ENCODE measurements around the gene ZBTB12. TPM values are rescaled to one million over a fixed set of nuclear protein-coding genes. Genes with fewer than 3 reads are reported as not detected.

ZBTB12 gene
- polyA plus RNA-seq, 3 donors = 0.11 TPM; not detected in 2

DNA sequence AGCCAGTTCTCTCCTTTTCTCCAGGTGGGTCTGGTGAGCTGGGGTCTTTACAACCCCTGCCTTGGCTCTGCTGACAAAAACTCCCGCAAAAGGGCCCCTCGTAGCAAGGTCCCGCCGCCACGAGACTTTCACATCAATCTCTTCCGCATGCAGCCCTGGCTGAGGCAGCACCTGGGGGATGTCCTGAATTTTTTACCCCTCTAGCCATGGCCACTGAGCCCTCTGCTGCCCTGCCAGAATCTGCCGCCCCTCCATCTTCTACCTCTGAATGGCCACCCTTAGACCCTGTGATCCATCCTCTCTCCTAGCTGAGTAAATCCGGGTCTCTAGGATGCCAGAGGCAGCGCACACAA, 43.2 kb upstream of the ZBTB12 start:
- H3K4me3 ChIP-seq (replicated peaks in 1 of 3; ENCODE audit: low read depth in 2 of 3, low read length in 3 of 3) = no peak overlapping the region
- WGBS (ENCODE audit: insufficient coverage) = 98% methylated on average over 9 of the region's 9 CpGs
- H3K9me3 Mint-ChIP-seq = peaks cover 0 to 2% (median 0%) of the 10 kb centered on the region in 7 donors
- H3K36me3 ChIP-seq (replicated peaks in 1 of 2; ENCODE audit: control insufficient read depth in 1 of 2, insufficient read depth in 2 of 2, low read length in 2 of 2) = no peaks in the 10 kb centered on the region
- no peak for DNase-seq
- peak overlapping the region in 1 of 7 donors; percentile 52 for H3K27ac Mint-ChIP-seq
- H3K27me3 ChIP-seq (ENCODE audit: control insufficient read depth in 2 of 2, insufficient read depth in 2 of 2, low read length in 2 of 2) = no peaks in the 10 kb centered on the region
- H3K36me3 Mint-ChIP-seq = no peaks in the 10 kb centered on the region
- H3K79me2 ChIP-seq (ENCODE audit: insufficient read depth, low read length) = no peaks in the 10 kb centered on the region
- H4K20me1 ChIP-seq (ENCODE audit: insufficient read depth, low read length) = no peaks in the 10 kb centered on the region
- intact Hi-C loops (cut with micrococcal nuclease) = no loop called here
- H3K9me3 ChIP-seq (replicated peaks in 1 of 2; ENCODE audit: control insufficient read depth in 1 of 2, insufficient read depth in 1 of 2, low read length in 2 of 2) = no peaks in the 10 kb centered on the region
- no peak overlapping the region for H3K4me2 ChIP-seq (replicated peaks; ENCODE audit: extremely low read depth, low read length, poor library complexity, severe bottlenecking)
- peaks cover 3 to 4% of the 10 kb centered on the region in 2 donors for H3K4me1 ChIP-seq (ENCODE audit: control insufficient read depth in 1 of 2, insufficient read depth in 2 of 2, low read length in 2 of 2)
- H3K27ac ChIP-seq (ENCODE audit: low read depth in 1 of 2, low read length in 2 of 2) = no peak overlapping the region
- no peak overlapping the region for H3K4me3 Mint-ChIP-seq
- peaks cover 17% of the 10 kb centered on the region for H3K4me1 Mint-ChIP-seq
- no peak overlapping the region for H2AFZ ChIP-seq (ENCODE audit: insufficient read depth, low read depth, low read length, poor library complexity, severe bottlenecking)
- TF ChIP-seq CTCF (IDR thresholded peaks at IDR 0.05) = no peak
- H3K27me3 Mint-ChIP-seq (ENCODE audit: low read depth in 3 of 3) = peaks cover 13 to 34% (median 30%) of the 10 kb centered on the region in 3 donors
- peak overlapping the region; percentile 21 for H3K9ac ChIP-seq (ENCODE audit: insufficient read depth, low read length, poor library complexity, severe bottlenecking)

GRCh38 chr6:31943742-31944141, 41.9 kb upstream of the ZBTB12 start:
- peaks cover 3 to 4% of the 10 kb centered on the region in 2 donors for H3K4me1 ChIP-seq (ENCODE audit: control insufficient read depth in 1 of 2, insufficient read depth in 2 of 2, low read length in 2 of 2)
- no CpG with 5 or more reads among the region's 3 CpGs for WGBS (ENCODE audit: insufficient coverage)
- H3K9ac ChIP-seq (ENCODE audit: insufficient read depth, low read length, poor library complexity, severe bottlenecking) = no peak overlapping the region
- no peak overlapping the region for H3K4me3 Mint-ChIP-seq
- no peak overlapping the region for H3K27ac Mint-ChIP-seq
- H3K27me3 ChIP-seq (ENCODE audit: control insufficient read depth in 2 of 2, insufficient read depth in 2 of 2, low read length in 2 of 2) = no peaks in the 10 kb centered on the region
- TF ChIP-seq CTCF (IDR thresholded peaks at IDR 0.05) = no peak
- no peaks in the 10 kb centered on the region for H3K36me3 ChIP-seq (replicated peaks in 1 of 2; ENCODE audit: control insufficient read depth in 1 of 2, insufficient read depth in 2 of 2, low read length in 2 of 2)
- peaks cover 0 to 2% (median 0%) of the 10 kb centered on the region in 7 donors for H3K9me3 Mint-ChIP-seq
- intact Hi-C loops (cut with micrococcal nuclease) = loop anchor here in 1 of 2 donors (5.0 kb wide), 1 partner anchor 36 kb away; no protein-coding TSS in a partner anchor
- no peak overlapping the region for H3K4me3 ChIP-seq (replicated peaks in 1 of 3; ENCODE audit: low read depth in 2 of 3, low read length in 3 of 3)
- H4K20me1 ChIP-seq (ENCODE audit: insufficient read depth, low read length) = no peaks in the 10 kb centered on the region
- H3K36me3 Mint-ChIP-seq = no peaks in the 10 kb centered on the region
- no peaks in the 10 kb centered on the region for H3K9me3 ChIP-seq (replicated peaks in 1 of 2; ENCODE audit: control insufficient read depth in 1 of 2, insufficient read depth in 1 of 2, low read length in 2 of 2)
- no peak overlapping the region for H2AFZ ChIP-seq (ENCODE audit: insufficient read depth, low read depth, low read length, poor library complexity, severe bottlenecking)
- H3K27me3 Mint-ChIP-seq (ENCODE audit: low read depth in 3 of 3) = peaks cover 12 to 34% (median 30%) of the 10 kb centered on the region in 3 donors
- H3K4me1 Mint-ChIP-seq = peaks cover 11% of the 10 kb centered on the region
- no peaks in the 10 kb centered on the region for H3K79me2 ChIP-seq (ENCODE audit: insufficient read depth, low read length)
- H3K27ac ChIP-seq (ENCODE audit: low read depth in 1 of 2, low read length in 2 of 2) = no peak overlapping the region
- DNase-seq = no peak
- H3K4me2 ChIP-seq (replicated peaks; ENCODE audit: extremely low read depth, low read length, poor library complexity, severe bottlenecking) = no peak overlapping the region

Data from CD14-positive monocyte (primary cell).